Activated T-helper 2 cell treated with anti-CD3 and anti-CD28 coated beads, Interferon-gamma antibody, Interleukin-2, Interleukin-4, amounts not matched to agents 10 μg/mL and 5 μg/mL and 100 μg/mL, durations not matched to agents 14 hours and 24 hours and 36 hours (primary cell): ENCODE results near the gene SLC17A4. TPM values are rescaled to one million over a fixed set of nuclear protein-coding genes. Genes with fewer than 3 reads are reported as not detected.

Experiments used
- DNase-seq: peaks from one replicate; pipeline ENCODE4 v3.0.0; 2021; ENCODE audit warnings: low spot score
- H3K27ac Mint-ChIP-seq: one replicate; pipeline ENCODE4 v1.8.0; 2021; ENCODE audit warnings: mixed read lengths
- H3K27me3 Mint-ChIP-seq: one replicate; pipeline ENCODE4 v1.8.0; 2021; ENCODE audit warnings: low read depth, mixed read lengths
- H3K36me3 Mint-ChIP-seq: one replicate; pipeline ENCODE4 v1.8.0; 2021; ENCODE audit warnings: low read depth, mixed read lengths
- H3K4me1 Mint-ChIP-seq: one replicate; pipeline ENCODE4 v1.8.0; 2021; ENCODE audit warnings: low read depth, mixed read lengths
- H3K4me3 Mint-ChIP-seq: one replicate; pipeline ENCODE4 v1.8.0; 2021; ENCODE audit warnings: low read depth, mild to moderate bottlenecking, moderate library complexity, mixed read lengths
- H3K9me3 Mint-ChIP-seq: one replicate; pipeline ENCODE4 v1.8.0; 2021; ENCODE audit warnings: mixed read lengths
- intact Hi-C: fragments of 100-400 bp; cut with micrococcal nuclease; formaldehyde crosslinking; loops from one replicate; pipeline ENCODE4 v1.15.1; 2023
- total RNA-seq: library from RNA; stranded (reverse); gene quantifications from 2 replicates; pipeline ENCODE4 v1.2.3, GENCODE V29; 2022

The SLC17A4 gene
- total RNA-seq, 1 donor from 2014 or later: not detected

DNA sequence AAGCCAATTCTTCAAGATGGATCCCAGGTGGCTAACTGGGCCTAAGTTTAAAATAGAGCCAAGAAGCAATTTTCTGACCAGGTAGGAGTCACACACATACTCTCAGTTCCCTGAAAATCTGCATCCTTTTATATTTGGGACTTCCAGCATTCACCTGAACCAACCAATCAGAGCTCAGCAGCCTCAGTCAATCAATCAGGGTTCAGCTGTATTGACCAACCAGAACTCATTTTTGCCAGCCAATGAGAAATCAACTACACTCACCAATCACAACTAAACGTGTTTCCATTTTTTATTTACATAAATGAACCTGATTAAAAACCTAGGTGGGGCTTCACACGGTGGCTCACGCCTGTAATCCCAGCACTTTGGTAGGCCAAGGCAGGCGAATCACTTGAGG, 37.5 kb downstream of the SLC17A4 start:
- Mint-ChIP-seq H3K4me3 (no peak overlapping the region), H3K27me3 (peaks cover 2% of the 10 kb centered on the region), H3K4me1 (peaks cover 20% of the 10 kb centered on the region), H3K9me3 (no peaks in the 10 kb centered on the region), H3K36me3 (no peaks in the 10 kb centered on the region), H3K27ac (no peak overlapping the region)
- DNase-seq: no peak
- intact Hi-C loops: no loop called here

DNA sequence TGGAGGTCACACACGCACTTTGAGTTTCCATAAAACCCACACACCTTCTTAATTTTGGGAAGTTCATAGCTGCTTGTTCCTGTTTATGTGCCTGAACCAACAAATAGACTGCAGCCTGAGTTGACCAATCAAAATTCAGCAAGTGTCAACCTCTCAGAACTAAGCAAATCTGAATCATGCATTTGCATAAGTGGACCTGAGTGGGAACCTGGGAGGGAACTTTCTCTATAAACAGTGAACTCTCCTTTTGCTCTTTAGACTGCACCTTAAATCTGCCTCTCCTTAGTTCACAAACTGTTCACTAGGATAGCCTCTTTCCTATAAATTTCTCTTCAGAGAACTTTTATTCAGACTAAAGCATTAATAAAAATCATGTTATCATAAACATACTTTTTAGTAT, 39.4 kb downstream of the SLC17A4 start:
- H3K27ac Mint-ChIP-seq: no peak overlapping the region
- no peak overlapping the region for H3K4me3 Mint-ChIP-seq
- no peak for DNase-seq
- peaks cover 6% of the 10 kb centered on the region for H3K4me1 Mint-ChIP-seq
- intact Hi-C loops: no loop called here
- no peaks in the 10 kb centered on the region for H3K9me3 Mint-ChIP-seq
- no peaks in the 10 kb centered on the region for H3K36me3 Mint-ChIP-seq
- peaks cover 8% of the 10 kb centered on the region for H3K27me3 Mint-ChIP-seq

DNA sequence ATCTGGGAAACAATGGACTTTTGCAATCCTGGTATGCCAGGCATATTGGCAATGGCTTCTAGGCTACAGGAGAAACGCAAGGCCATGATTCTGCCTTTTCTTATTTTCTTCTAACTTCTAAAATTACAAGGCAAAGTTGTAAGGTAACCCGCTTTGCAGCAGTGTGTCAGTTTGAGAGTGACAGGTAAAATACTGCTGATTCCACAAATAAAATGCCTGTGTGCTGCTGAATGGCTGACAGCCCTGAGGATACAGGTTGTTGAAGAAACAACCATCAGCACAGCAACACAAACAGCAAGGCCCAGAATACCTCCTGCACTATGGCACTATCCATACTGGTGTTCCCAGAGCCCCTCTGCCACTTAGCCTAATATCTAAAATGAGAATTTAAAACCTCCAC, 40.2 kb downstream of the SLC17A4 start:
- Mint-ChIP-seq H3K27ac (no peak overlapping the region), H3K4me1 (peaks cover under 1% of the 10 kb centered on the region), H3K27me3 (peaks cover 11% of the 10 kb centered on the region), H3K36me3 (no peaks in the 10 kb centered on the region), H3K9me3 (no peaks in the 10 kb centered on the region), H3K4me3 (no peak overlapping the region)
- intact Hi-C loops: no loop called here
- DNase-seq: no peak

DNA sequence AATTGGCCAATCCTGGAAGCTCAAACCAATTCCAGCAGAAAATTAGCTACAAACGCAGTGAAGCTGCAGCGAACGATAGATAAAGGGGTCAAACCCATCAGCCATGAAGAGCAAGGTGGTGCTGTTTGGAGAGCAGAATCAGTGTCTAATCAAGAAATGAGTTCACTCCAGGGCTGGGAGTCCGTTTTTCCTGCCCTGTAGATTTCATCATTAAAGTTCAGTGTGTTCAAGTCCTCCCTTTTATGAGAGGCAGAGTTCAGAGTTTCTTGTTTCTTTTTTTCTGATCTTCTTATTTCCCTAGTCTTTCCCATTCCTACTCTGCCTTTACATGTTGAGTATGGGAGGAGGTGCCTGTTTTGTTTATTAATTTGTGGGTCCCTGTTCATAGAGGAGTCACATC, 46.9 kb downstream of the SLC17A4 start:
- DNase-seq: no peak
- intact Hi-C loops: no loop called here
- no peaks in the 10 kb centered on the region for H3K9me3 Mint-ChIP-seq
- no peak overlapping the region for H3K4me3 Mint-ChIP-seq
- no peak overlapping the region for H3K27ac Mint-ChIP-seq
- no peaks in the 10 kb centered on the region for H3K36me3 Mint-ChIP-seq
- H3K4me1 Mint-ChIP-seq: peaks cover 8% of the 10 kb centered on the region
- H3K27me3 Mint-ChIP-seq: peaks cover 21% of the 10 kb centered on the region

DNA sequence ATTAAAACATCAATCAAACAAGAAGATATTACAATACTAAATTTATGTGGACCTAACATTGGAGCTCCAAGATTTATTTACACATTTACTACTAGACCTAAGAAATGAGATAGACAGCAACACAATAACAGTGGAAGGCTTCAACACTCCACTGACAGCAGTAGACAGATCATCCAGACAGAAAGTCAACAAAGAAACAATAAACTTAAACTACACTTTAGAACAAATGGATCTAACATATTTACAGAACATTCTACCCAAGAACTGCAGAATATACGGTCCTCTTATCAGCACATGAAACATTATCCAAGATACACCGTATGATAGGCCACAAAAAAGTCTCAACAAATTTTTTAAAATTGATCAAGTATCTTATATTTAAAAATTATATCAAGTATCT, 50.3 kb downstream of the SLC17A4 start:
- Mint-ChIP-seq H3K9me3 (no peaks in the 10 kb centered on the region), H3K27ac (no peak overlapping the region), H3K4me3 (no peak overlapping the region), H3K27me3 (peaks cover 13% of the 10 kb centered on the region), H3K4me1 (peaks cover 8% of the 10 kb centered on the region), H3K36me3 (no peaks in the 10 kb centered on the region)
- no peak for DNase-seq
- intact Hi-C loops: no loop called here

DNA sequence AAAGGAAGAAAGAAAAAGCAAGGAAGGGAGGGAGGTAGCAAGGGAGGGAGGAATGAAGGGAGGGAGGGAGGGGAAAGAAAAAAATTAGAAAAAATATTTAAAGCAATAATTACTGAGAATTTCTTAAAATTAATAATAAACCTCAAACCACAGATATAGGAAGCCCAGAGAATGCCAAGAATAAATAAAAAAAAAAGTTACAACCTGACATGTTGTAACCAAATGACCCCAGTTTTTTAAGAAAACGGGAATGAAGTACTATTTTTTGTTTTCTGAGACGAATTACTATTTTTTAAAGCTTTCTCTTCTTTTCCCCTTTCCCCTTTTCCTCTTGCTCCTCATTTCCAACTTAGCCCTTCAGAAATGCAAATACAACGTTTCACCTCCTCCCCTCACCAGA, 60.7 kb downstream of the SLC17A4 start:
- H3K9me3 Mint-ChIP-seq: no peaks in the 10 kb centered on the region
- intact Hi-C loops: no loop called here
- H3K27ac Mint-ChIP-seq: no peak overlapping the region
- no peak overlapping the region for H3K4me3 Mint-ChIP-seq
- no peak for DNase-seq
- no peaks in the 10 kb centered on the region for H3K4me1 Mint-ChIP-seq
- peaks cover 8% of the 10 kb centered on the region for H3K27me3 Mint-ChIP-seq
- H3K36me3 Mint-ChIP-seq: no peaks in the 10 kb centered on the region

DNA sequence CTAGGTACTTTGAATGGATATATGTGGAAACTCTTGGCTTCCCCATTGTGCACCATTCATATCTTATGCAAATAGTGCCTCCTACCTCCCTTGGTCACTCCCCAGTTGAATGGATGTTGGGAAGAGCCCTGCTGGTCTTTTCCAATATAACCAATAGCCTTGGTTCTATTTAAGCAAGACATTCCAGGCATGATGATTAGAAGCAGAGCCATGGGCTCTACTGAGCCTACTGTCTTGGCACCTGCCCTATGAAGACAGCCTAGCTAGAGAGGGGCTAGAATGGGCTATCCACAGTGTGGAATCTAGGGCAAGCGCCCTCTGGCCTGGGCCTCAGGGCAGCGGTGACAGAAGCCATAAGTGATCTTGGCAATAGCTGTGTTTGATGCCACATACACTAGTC, 61.7 kb downstream of the SLC17A4 start:
- no peak for DNase-seq
- Mint-ChIP-seq H3K9me3 (no peaks in the 10 kb centered on the region), H3K36me3 (no peaks in the 10 kb centered on the region), H3K4me1 (peaks cover under 1% of the 10 kb centered on the region), H3K27me3 (peaks cover 6% of the 10 kb centered on the region), H3K4me3 (no peak overlapping the region), H3K27ac (no peak overlapping the region)
- intact Hi-C loops: no loop called here

DNA sequence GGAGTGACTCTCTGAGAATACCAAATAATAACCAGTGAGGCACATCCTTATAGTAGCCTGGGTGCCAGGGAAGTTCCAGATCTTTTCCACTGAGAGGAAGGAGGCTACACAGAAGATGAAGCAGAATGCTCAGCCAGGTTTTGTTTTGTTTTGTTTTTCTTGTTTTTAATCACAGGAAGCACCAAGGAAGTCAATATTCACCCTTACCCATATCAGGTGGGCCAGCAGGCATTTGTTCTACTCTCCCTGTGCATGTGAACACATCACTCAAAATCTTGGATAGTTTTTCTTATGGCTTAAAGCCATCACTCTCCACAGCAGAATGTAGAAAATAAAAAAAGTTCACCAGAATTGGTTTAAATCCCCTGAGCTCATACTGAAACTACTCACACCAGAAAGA, 66.8 kb downstream of the SLC17A4 start:
- Mint-ChIP-seq H3K4me3 (no peak overlapping the region), H3K36me3 (peaks cover 8% of the 10 kb centered on the region), H3K27ac (no peak overlapping the region), H3K4me1 (peaks cover 7% of the 10 kb centered on the region), H3K9me3 (peaks cover 10% of the 10 kb centered on the region), H3K27me3 (peaks cover 16% of the 10 kb centered on the region)
- intact Hi-C loops: no loop called here
- no peak for DNase-seq

DNA sequence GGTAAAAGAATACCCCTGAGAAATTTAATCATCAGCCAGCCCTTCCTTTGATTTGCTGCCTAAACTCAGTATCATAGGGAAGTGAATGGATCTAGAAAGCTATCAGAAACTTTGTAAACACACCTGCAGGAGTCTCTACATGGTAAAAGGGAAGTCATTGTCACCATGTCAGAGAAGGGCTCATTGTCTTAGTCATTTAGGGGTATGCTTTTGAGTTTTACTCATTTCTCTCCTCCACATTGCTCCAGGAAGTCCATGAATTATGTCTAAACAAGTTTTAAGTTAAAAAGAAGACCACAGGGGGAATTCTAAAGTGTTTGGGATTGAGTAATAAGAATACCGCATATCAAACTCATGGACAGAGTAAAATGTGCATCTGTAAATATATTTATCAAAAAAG, 74.8 kb downstream of the SLC17A4 start:
- H3K27me3 Mint-ChIP-seq: peaks cover 8% of the 10 kb centered on the region
- H3K4me1 Mint-ChIP-seq: peaks cover 8% of the 10 kb centered on the region
- DNase-seq: no peak
- no peak overlapping the region for H3K4me3 Mint-ChIP-seq
- H3K9me3 Mint-ChIP-seq: peaks cover 10% of the 10 kb centered on the region
- H3K36me3 Mint-ChIP-seq: peaks cover 8% of the 10 kb centered on the region
- H3K27ac Mint-ChIP-seq: no peak overlapping the region
- intact Hi-C loops: loop anchor here (2.0 kb wide), 1 partner anchor 41 kb away; no protein-coding TSS in a partner anchor

DNA sequence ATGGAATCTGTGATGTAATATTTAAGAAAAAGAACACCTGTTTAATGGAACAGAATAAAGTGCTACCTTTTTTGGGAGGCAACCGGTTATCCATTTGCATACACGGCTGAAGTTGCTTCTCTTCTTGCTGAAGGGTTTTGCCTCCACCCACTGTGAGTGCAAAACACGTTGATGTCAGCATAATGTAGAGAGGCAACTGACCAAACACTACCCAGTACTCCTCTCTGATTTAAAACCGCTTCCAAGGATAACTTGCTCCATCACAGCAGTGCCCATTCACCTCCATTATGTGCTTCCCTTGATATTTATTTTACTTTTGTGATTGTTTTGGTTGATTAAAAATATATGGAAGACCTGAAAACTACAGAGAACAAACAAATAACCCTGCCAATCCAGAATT, 75.9 kb downstream of the SLC17A4 start:
- intact Hi-C loops: no loop called here
- DNase-seq: no peak
- Mint-ChIP-seq H3K4me1 (peaks cover 13% of the 10 kb centered on the region), H3K27me3 (peaks cover 6% of the 10 kb centered on the region), H3K36me3 (peaks cover 7% of the 10 kb centered on the region), H3K9me3 (peaks cover 7% of the 10 kb centered on the region), H3K27ac (no peak overlapping the region), H3K4me3 (no peak overlapping the region)

Other genes starting within 250 kb of the SLC17A4 start
- not detected in 2 replicates for gene SCGN, start 102.5 kb upstream of the SLC17A4 start, total RNA-seq
- 0.32 and 0.34 TPM in 2 replicates for gene SLC17A1, start 77.3 kb downstream of the SLC17A4 start, total RNA-seq
- gene SLC17A3, start 119.5 kb downstream of the SLC17A4 start, total RNA-seq: 1.6 TPM in 2 replicates
- gene SLC17A2, start 175.9 kb downstream of the SLC17A4 start, total RNA-seq: 0.41 and 0.55 TPM in 2 replicates
- gene TRIM38, start 208.1 kb downstream of the SLC17A4 start, total RNA-seq: 29.2 and 29.5 TPM in 2 replicates